ENCODE results near the gene ADIPOR2.
"Not testable (repeated sequence)": the region's sequence is repeated elsewhere in the genome, so short reads cannot be mapped to it uniquely, and the experiment has no call there.

- TF ChIP-seq TP53 (CRISPR knock-in tag; IDR thresholded peaks at IDR 0.05); CTCF (IDR thresholded peaks at IDR 0.05): not testable (repeated sequence)
Measured at GRCh38 chr12:1713783-1714348, 23.0 kb downstream of the ADIPOR2 start.
